ENCODE measurements around the gene XIRP1.
"Not testable (repeated sequence)": the region's sequence is repeated elsewhere in the genome, so short reads cannot be mapped to it uniquely, and the experiment has no call there.

Gene XIRP1

GRCh38 chr3:39192490-39193092, at the start of gene XIRP1:
XIRP1 (minus strand) TSS chr3:39192595; CDS start chr3:39189445, 3,150 bp downstream.
- no peak for DNase-seq (ENCODE audit: low read depth)

- no peak for DNase-seq (ENCODE audit: low read depth)
Observed at GRCh38 chr3:39241561-39241960, 49.2 kb upstream of the XIRP1 start.

DNA sequence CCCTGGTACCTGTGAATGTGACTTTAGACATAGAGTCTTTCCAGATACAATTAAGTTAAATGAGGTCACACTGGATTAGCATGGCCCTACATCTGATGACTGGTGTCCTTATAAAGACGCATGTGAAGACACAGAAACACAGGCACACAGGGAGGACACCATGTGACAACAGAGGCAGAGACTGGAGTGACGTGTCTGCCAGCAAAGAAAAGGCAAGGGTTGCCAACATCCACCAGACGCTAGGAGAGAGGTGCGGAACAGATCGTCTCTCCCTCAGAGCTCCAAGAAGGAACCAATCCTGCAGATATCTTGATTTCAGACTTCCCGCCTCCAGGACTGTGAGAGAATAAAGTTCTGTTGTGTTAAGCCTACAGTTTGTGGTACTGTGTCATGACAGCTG, 44.6 kb upstream of the XIRP1 start:
- no peak for DNase-seq (ENCODE audit: low read depth)

DNA sequence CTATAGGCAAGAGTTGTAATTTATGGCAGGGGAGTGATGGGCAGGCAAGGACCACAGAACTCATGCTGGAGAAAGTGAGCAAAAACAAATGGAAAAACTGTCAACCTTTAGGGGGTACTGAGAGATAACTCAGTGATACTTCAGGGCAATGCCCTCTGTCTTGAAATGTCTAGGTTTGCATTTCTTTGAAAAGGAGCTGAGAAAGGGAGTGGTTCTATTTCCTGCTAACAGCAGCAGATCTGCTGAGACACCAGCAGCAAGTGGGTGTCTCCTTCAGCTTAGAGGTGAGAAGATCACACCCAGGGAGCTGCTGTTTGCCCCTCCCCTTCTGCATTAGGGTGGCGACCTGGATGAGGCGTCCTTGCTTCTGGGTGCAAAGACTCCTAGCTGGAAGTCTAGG, 42.3 kb upstream of the XIRP1 start:
- DNase-seq (ENCODE audit: low read depth): no peak

DNA sequence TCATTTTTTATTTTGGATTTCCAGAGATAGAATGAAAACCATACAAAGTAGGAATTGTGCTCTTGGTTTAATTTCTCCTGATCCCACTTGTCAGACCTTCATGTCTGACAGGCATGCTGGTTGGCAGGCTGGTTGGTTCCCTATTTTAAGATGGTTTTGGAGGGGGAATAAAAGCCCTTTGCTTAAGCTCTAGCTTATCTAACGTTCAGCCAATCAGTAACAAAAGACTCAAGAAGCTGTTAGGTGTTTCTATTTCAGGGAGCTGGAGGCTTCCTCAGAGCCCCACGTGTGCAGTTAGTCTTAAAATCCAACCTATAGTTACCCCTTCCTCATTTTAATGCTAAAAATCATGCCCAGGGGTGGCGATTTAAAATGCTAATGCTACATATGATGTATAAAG, 40.5 kb upstream of the XIRP1 start:
- DNase-seq (ENCODE audit: low read depth): no peak

DNA sequence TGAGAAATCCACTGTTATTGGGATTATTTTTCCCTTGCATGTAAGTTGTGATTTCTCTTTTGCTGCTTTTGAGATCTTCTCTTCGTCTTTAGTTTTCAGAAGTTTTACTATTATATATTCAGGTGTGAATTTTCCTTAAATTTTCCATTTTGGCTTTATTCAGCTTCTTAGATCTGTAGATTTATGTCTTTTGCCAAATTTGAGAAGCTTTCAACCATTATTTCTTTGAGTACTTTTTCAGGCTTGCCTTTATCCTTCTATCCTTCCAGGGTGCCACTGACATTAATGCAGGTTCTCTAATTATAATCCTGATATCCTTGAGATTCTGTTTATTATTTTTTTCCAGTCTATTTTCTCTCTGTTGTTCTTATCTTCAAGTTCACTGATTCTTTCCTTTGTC, 38.1 kb upstream of the XIRP1 start:
- DNase-seq (ENCODE audit: low read depth): no peak

GRCh38 chr3:39228496-39228895, 36.1 kb upstream of the XIRP1 start:
- no peak for DNase-seq (ENCODE audit: low read depth)

- DNase-seq (ENCODE audit: low read depth): not testable (repeated sequence)
Observed at GRCh38 chr3:39227596-39227995, 35.2 kb upstream of the XIRP1 start.

DNA sequence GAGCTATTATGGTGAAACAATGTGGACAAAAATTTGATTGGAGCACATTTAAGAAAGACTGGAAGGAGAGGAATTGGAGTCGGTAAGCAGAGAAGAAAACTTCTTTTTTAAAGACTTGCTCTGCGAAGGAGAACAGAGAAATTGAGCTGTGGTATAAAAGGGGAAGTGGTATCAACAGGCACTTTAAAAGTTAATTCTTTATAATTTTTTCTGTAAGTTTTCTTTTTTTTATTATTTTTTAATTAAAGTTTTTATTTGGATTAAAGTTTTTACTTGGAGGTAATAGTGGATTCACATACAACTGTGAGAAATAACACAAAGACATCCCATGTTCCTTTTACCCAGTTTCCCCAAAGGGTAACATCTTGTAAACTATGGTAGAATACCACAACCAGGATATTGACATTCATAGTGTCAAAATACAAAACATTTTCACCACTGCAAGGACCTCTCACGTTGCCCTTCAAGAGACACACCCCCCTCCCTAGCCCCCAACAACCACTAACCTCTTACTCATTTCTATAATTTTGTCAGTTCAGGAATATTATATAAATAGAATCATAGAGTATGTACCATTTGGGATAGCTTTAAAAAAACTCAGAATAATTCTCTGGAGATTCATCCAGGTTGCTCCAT, 33.8 kb upstream of the XIRP1 start:
- no peak for DNase-seq (ENCODE audit: low read depth)

GRCh38 chr3:39224288-39224687, 31.9 kb upstream of the XIRP1 start:
- DNase-seq (ENCODE audit: low read depth): no peak

DNA sequence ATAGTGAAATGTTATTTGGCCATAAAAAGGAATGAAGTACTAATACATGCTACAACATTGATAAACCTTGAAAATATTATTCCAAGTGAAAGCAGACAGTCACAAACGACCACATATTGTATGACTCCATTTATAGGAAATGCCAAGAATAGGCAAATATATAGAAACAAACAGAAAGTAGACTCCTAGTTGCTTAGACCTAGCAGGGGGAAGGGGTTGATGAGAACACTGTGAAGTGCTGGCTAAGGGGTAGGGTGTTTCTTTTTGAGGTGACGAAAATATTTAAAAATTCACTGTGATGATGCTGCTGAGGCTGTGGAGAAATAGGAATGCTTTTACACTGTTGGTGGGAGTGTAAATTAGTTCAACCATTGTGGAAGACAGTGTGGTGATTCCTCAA, 30.5 kb upstream of the XIRP1 start:
- no peak for DNase-seq (ENCODE audit: low read depth)

- DNase-seq (ENCODE audit: low read depth): no peak
Observed at GRCh38 chr3:39222462-39222861, 30.1 kb upstream of the XIRP1 start.

- no peak for DNase-seq (ENCODE audit: low read depth)
Observed at GRCh38 chr3:39221141-39221530, 28.7 kb upstream of the XIRP1 start.

- no peak for DNase-seq (ENCODE audit: low read depth)
Observed at GRCh38 chr3:39220407-39221140, 28.2 kb upstream of the XIRP1 start.

- no peak for DNase-seq (ENCODE audit: low read depth)
Observed at GRCh38 chr3:39219702-39220101, 27.3 kb upstream of the XIRP1 start.

DNA sequence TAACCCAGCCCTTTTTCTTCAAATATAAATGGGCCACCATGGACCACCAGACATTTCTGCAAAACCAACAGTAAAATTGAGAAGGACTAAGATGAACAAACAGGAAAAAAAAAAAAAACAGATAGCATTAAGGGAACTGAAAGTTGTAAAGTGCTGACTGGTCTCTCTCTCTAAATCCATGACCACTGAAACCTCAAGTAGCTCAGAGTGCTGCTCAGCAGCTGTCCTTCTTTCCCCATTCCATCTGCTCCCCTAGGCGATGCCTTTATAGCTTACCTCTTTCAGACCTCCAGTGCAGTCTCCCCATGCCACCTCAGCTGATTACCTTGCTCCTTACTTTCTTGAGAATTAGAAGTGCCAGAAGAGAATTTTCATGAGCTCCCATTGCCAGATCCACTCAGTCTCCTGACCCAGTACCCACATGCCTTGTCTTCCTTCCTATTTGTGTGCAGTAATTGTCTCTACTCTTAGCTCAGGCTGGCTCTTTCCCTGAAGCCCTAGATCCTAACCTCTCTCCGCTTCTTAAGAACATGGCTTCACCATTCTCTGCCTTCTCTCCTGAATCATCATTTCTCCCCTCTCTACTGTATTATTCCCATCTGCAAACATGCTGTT, 23.9 kb upstream of the XIRP1 start:
- DNase-seq (ENCODE audit: low read depth): no peak

DNA sequence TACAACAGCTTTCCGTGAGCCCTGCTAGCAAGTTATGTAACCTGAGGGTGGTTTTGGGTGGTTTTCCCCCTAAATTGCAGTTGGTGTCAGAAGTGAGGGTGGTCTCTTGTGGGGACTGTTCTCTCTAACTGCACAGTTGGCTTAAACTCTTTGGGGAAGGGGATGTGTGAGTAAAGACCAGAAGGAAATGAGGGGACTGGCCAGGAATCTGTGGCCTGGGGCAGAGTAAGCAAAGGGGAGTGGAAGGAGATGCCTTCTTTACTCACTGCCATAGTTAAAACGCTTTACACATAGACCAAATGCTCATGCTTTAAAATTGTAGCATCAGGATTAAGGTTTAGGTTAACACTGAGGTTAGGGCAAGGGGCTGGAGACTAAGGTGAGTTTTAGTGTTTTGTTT, 21.2 kb upstream of the XIRP1 start:
- DNase-seq (ENCODE audit: low read depth): no peak

DNA sequence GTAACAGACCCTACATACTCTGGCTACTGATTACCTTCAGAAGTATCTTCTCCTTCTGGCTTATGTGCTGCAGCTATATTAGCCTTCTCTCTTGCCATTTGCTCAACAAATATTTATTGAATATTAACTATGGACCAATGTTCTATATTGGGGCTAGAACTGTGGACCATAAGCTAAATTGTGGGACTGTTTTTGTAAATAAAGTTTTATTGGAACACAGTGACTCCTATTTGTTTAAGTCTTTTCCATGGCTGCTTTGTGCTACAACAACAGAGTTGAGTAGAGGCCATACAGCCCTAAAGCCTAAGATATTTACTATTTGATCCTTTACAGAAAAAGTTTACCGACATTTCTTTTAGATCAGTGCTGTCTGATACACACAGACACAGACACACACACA, 20.3 kb upstream of the XIRP1 start:
- no peak for DNase-seq (ENCODE audit: low read depth)

DNA sequence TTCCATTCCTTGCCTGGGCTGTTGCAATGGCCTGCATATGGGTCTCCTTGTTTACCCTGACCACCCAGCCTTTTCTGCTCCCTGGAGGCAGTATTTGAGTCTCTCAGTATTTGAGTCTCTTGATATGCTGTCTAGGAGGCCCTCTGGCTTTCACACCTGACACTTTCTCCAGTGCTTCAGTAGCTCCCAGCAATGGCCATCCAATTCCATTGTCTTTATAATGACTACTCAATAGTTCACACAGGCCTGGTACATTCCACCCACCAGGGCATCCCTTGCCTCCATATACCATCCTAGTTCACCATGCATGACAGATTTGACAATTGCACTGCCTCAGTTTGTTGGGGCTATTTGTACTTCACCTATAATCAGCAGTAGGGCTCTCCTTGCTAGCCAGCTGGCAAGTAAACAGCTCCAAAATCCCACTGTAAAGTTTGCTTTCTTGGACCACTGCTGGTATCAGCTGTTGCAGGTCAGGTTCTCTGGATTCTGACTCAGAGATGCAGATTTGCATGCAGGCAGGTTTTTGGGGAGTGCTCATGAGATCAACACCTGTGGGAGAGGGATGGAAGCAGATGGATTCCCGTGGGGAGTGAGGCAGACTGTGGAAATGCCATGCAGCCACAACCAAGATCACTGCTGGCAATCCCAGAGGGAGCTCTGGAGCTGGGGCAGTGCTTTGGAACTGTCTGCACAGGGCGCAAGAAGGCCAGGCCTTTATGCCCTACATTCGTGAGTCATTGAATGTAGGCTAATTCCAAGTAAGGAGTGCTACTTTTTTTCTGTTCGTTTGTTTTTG, 19.1 kb upstream of the XIRP1 start:
- DNase-seq (ENCODE audit: low read depth): no peak

- no peak for DNase-seq (ENCODE audit: low read depth)
Observed at GRCh38 chr3:39210078-39210477, 17.7 kb upstream of the XIRP1 start.

DNA sequence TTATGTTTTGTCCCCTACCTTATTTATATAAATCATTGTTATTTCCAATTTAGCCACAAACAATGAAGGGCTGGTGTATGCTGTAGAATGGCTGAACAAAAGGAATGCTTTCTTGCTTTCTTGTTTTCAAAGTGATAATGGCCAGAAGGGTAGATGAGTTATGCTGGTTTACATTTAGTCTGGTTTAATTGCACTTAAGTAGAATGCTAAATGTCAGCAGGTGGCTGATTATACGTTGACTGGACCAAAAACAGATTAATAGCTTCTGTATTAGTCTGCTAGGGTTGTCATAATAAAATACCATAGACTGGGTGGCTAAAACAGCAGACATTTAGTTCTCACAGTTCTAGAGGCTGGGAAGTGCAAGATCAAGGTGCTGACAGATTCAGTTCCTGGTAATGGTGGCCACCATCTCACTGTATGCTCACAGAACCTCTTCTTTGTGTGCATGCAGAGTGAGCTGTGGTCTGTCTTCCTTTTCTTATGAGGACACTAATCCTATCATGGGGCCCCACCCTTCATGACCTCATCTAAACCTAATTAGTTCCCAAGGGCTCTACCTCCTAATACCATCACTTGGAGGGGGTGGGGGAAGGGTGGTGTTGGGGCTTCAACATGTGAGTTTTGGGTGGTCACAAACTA, 17.1 kb upstream of the XIRP1 start:
- no peak for DNase-seq (ENCODE audit: low read depth)
